Measurements from ENCODE around the gene INTS14.

Gene INTS14

GRCh38 chr15:65540314-65540713 lies 70.6 kb downstream of the INTS14 start:
- Histone ChIP-seq H4K20me1 (peaks cover 3 to 100% (median 88%) of the 10 kb centered on the region in 11 experiments; a peak in 18 of 22 replicates), H3K36me3 (peaks cover 3 to 57% (median 37%) of the 10 kb centered on the region in 11 experiments; a peak in 20 of 22 replicates), H3K9me3 (replicated peaks in 1 of 11) (peaks cover 0 to 15% (median 0%) of the 10 kb centered on the region in 11 experiments; a peak in 4 of 22 replicates), H3K4me2 (no peak overlapping the region), H3K4me3 (no peak overlapping the region), H3K27ac (no peak overlapping the region), H3K4me1 (no peaks in the 10 kb centered on the region), H3K27me3 (no peaks in the 10 kb centered on the region), H3K9ac (no peak overlapping the region)
- no peak for TF ChIP-seq Cebpa-rat (IDR thresholded peaks at IDR 0.05)

- TF ChIP-seq Cebpa-rat (IDR thresholded peaks at IDR 0.05), result no peak
- no peak overlapping the region for H3K4me3 ChIP-seq
- H3K4me2 ChIP-seq, result no peak overlapping the region
- H3K4me1 ChIP-seq, result peaks cover 15 to 27% (median 23%) of the 10 kb centered on the region in 10 experiments
- H3K9me3 ChIP-seq (replicated peaks in 1 of 11), result peaks cover 0 to 15% (median 0%) of the 10 kb centered on the region in 11 experiments; a peak in 4 of 22 replicates
- H4K20me1 ChIP-seq, result peaks cover 13 to 90% (median 80%) of the 10 kb centered on the region in 11 experiments; a peak in 19 of 22 replicates
- H3K27ac ChIP-seq, result no peak overlapping the region
- no peak overlapping the region for H3K9ac ChIP-seq
- peaks cover 3 to 63% (median 46%) of the 10 kb centered on the region in 11 experiments; a peak in 20 of 22 replicates for H3K36me3 ChIP-seq
- H3K27me3 ChIP-seq, result no peaks in the 10 kb centered on the region
Measured at GRCh38 chr15:65535192-65535591, 75.7 kb downstream of the INTS14 start.

- Histone ChIP-seq H3K4me3 (no peak overlapping the region), H4K20me1 (peaks cover 10 to 70% (median 63%) of the 10 kb centered on the region in 11 experiments; a peak in 18 of 22 replicates), H3K4me2 (peak overlapping the region; percentile 8 to 96 (median 88); a peak in 16 of 22 replicates)
Measured at GRCh38 chr15:65533057-65533756, 77.7 kb downstream of the INTS14 start.

GRCh38 chr15:65532738-65533051 lies 78.2 kb downstream of the INTS14 start:
- Histone ChIP-seq H3K9me3 (replicated peaks in 1 of 11) (peaks cover 0 to 15% (median 0%) of the 10 kb centered on the region in 11 experiments; a peak in 4 of 22 replicates), H3K4me3 (no peak overlapping the region), H3K27me3 (no peaks in the 10 kb centered on the region), H3K27ac (no peak overlapping the region), H3K9ac (0 out of 22 replicates have a peak overlapping the region, but pooled peaks of 1 of the 11 experiments have one; percentile 3), H3K36me3 (peaks cover 3 to 45% (median 38%) of the 10 kb centered on the region in 11 experiments; a peak in 20 of 22 replicates), H4K20me1 (peaks cover 8 to 65% (median 60%) of the 10 kb centered on the region in 11 experiments; a peak in 17 of 22 replicates), H3K4me2 (peak overlapping the region; percentile 8 to 96 (median 88); a peak in 17 of 22 replicates), H3K4me1 (peaks cover 21 to 33% (median 28%) of the 10 kb centered on the region in 10 experiments)
- TF ChIP-seq Cebpa-rat (IDR thresholded peaks at IDR 0.05), result no peak

More at GRCh38 chr15:65533057-65533756, 77.7 kb downstream of the INTS14 start:
- Histone ChIP-seq H3K9me3 (replicated peaks in 1 of 11) (peaks cover 0 to 15% (median 0%) of the 10 kb centered on the region in 11 experiments; a peak in 4 of 22 replicates), H3K27me3 (no peaks in the 10 kb centered on the region), H3K27ac (no peak overlapping the region), H3K4me1 (peaks cover 21 to 33% (median 28%) of the 10 kb centered on the region in 10 experiments), H3K9ac (peak overlapping the region in 1 of 11 experiments; percentile 3; a peak in 1 of 22 replicates), H3K36me3 (peaks cover 3 to 48% (median 38%) of the 10 kb centered on the region in 11 experiments; a peak in 20 of 22 replicates)
- TF ChIP-seq Cebpa-rat (IDR thresholded peaks at IDR 0.05), result no peak

GRCh38 chr15:65530318-65531111 lies 80.4 kb downstream of the INTS14 start, which contains the start of gene HACD3:
Gene HACD3, plus strand, starts transcription at chr15:65530463. Its CDS starts 169 bp downstream, at chr15:65530632.
- Histone ChIP-seq H3K4me3 (peak within 1 kb of the TSS; percentile 76 to 99 (median 87)), H4K20me1 (peaks cover 0 to 43% (median 38%) of the 10 kb centered on the region in 11 experiments; a peak in 17 of 22 replicates), H3K9ac (peak within 1 kb of the TSS; percentile 83 to 98 (median 94))

GRCh38 chr15:65529762-65530317 lies 81.1 kb downstream of the INTS14 start:
- Histone ChIP-seq H3K36me3 (peaks cover 0 to 16% (median 10%) of the 10 kb centered on the region in 11 experiments; a peak in 12 of 22 replicates), H3K4me1 (peaks cover 21 to 33% (median 28%) of the 10 kb centered on the region in 10 experiments), H3K9me3 (replicated peaks in 1 of 11) (no peaks in the 10 kb centered on the region), H3K4me2 (peak overlapping the region; percentile 80 to 97 (median 88)), H3K27ac (peak overlapping the region; percentile 70 to 97 (median 93); a peak in 21 of 22 replicates), H4K20me1 (peaks cover 0 to 36% (median 32%) of the 10 kb centered on the region in 11 experiments; a peak in 16 of 22 replicates), H3K4me3 (peak overlapping the region; percentile 76 to 99 (median 87)), H3K9ac (peak overlapping the region; percentile 83 to 98 (median 94)), H3K27me3 (no peaks in the 10 kb centered on the region)
- TF ChIP-seq Cebpa-rat (IDR thresholded peaks at IDR 0.05), result no peak

More at GRCh38 chr15:65530318-65531111, 80.4 kb downstream of the INTS14 start, which contains the start of gene HACD3:
- Histone ChIP-seq H3K27me3 (no peaks in the 10 kb centered on the region), H3K4me2 (peak within 1 kb of the TSS; percentile 80 to 97 (median 88)), H3K4me1 (peaks cover 21 to 33% (median 28%) of the 10 kb centered on the region in 10 experiments), H3K36me3 (peaks cover 0 to 23% (median 16%) of the 10 kb centered on the region in 11 experiments; a peak in 15 of 22 replicates), H3K27ac (peak within 1 kb of the TSS; percentile 70 to 97 (median 93)), H3K9me3 (replicated peaks in 1 of 11) (no peaks in the 10 kb centered on the region)
- no peak for TF ChIP-seq Cebpa-rat (IDR thresholded peaks at IDR 0.05)

All from BLaER1 treated with 17β-estradiol and CSF1 and Interleukin-3, amounts not matched to agents 10 nM and 100 nM (cell line).